ENCODE measurements around the gene CHGA. TPM values are rescaled to one million over a fixed set of nuclear protein-coding genes. Genes with fewer than 3 reads are reported as not detected.

Gene CHGA
- total and polyA plus RNA-seq, 2 of the 8 experiments (the other 6 are each of a cell fraction or from before 2014, with no cell fraction given): 17.5 to 28.2 TPM

DNA sequence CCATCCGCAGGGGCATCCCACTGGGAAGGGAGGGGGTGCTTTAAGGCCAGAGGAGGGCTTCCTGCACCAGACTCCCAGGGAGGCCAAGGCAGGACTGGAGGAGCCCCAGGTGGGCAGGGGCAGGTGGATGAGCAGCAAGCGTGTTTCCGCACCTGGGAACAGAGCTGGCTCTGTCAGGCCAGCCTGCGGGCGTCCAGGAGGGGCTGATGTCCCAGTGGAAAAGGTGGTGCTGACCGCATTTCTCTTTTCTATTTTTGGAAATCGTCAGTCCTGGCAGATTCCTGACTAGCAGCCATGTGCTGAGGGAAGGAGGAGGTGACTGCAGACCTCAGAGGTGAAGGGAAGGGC is 27.2 kb downstream of the CHGA start (continued):
- no peak for TF ChIP-seq SRF (IDR thresholded peaks at IDR 0.05; ENCODE audit: low read depth, low read length)
- TF ChIP-seq BCL11A (IDR thresholded peaks at IDR 0.05; ENCODE audit: low read depth in 2 of 2, low read length in 2 of 2): no peak
- TF ChIP-seq YY1 (IDR thresholded peaks at IDR 0.05; ENCODE audit: low read depth, low read length): no peak
- TF ChIP-seq MAFK (IDR thresholded peaks at IDR 0.05; ENCODE audit: low read depth, low read length): no peak
- no peak for TF ChIP-seq POU5F1 (IDR thresholded peaks at IDR 0.05; ENCODE audit: low read depth, low read length)

Measured in H1 (cell line).